ENCODE results near the gene CHST3. TPM values are rescaled to one million over a fixed set of nuclear protein-coding genes. Genes with fewer than 3 reads are reported as not detected.
"Not testable (repeated sequence)": the region's sequence is repeated elsewhere in the genome, so short reads cannot be mapped to it uniquely, and the experiment has no call there.

The CHST3 gene
- polyA plus RNA-seq, 2 of the 4 experiments (the other 2 are of a cell fraction) = 12.8 to 23.1 TPM

DNA sequence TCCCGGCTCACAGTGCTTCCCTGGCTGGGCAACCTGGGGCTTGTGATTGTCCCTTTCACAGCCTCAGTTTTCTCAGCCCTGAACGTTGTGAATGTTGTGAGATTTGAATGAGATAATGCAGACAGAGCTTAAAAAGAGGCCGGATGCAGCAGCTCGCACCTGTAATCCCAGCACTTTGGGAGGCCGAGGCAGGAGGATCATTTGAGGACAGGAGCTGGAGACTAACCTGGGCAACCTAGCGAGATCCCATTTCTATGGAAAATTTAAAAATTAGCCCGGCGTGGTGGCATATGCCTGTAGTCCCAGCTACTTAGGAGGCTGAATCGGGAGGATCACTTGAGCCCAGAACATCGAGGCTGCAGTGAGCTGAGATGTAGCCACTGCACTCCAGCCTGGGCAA lies 67.5 kb downstream of the CHST3 start:
- WGBS (ENCODE audit: missing lambda C conversion rate) = 77% methylated on average over 10 of the region's 10 CpGs
- H3K4me1 ChIP-seq = peaks cover 21% of the 10 kb centered on the region

DNA sequence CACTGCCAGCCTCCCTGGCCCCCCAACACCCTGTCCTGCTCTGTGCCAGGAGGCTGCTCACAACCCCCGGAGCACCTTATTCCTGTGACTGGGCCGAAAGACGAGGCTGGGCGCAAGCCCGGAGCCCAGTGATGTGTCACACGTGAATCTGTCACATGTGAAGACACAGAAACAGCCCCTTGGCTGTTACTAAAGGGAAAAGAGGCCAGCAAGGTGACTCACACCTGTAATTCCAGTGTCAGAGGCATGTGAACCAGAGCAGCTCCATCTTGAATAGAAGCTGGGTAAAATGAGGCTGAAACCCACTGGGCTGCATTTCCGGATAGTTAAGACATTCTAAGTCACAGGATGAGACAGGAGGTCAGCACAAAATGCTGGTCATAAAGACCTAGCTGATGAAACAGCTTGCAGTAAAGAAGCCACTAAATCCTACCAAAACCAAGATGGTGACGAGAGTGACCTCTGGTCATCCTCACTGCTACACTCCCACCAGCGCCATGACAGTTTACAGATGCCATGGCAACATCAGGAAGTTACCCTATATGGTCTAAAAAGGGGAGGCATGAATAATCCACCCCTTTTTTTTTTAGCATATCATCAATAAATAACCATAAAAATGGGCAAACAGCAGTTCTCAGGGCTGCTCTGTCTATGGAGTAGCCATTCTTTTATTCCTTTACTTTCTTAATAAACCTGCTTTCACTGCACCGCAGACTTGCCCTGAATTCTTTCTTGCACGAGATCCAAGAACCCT lies 68.4 kb downstream of the CHST3 start:
- FAIRE-seq; POLR2A ChIA-PET; DNase-seq (ENCODE audit: low read depth in 1 of 2, low spot score in 1 of 2); H3K4me2 ChIP-seq; H3K9me3 ChIP-seq; H3K4me3 ChIP-seq; ATAC-seq; H3K27ac ChIP-seq: not testable (repeated sequence)
- WGBS (ENCODE audit: missing lambda C conversion rate) = 71% methylated on average over 10 of the region's 11 CpGs
- CTCF ChIA-PET = interaction anchor here (0.6 to 22.0 kb wide), 8 partner anchors 9 to 305 kb away, joined by 3 to 207 read pairs (median 5); no protein-coding TSS in a partner anchor
- H3K4me1 ChIP-seq = peaks cover 14% of the 10 kb centered on the region

More for the DNA sequence above, 67.5 kb downstream of the CHST3 start:
- no peak overlapping the region for H3K27ac ChIP-seq
- H3K9me3 ChIP-seq = no peaks in the 10 kb centered on the region
- no peak for ATAC-seq
- no peak for DNase-seq (ENCODE audit: low read depth in 1 of 2, low spot score in 1 of 2)
- no peak for FAIRE-seq
- ChIA-PET CTCF (interaction anchor here (0.6 to 9.3 kb wide), 7 partner anchors 8 to 305 kb away, joined by 3 to 72 read pairs (median 5); no protein-coding TSS in a partner anchor), POLR2A (no interaction called here)
- no peak overlapping the region for H3K4me2 ChIP-seq
- H3K4me3 ChIP-seq = no peak overlapping the region
- TF ChIP-seq ZNF302 (CRISPR knock-in tag; IDR thresholded peaks at IDR 0.05) = no peak
- no peak for TF ChIP-seq CBX8 (IDR thresholded peaks at IDR 0.05)
- no peak for TF ChIP-seq FOSB (CRISPR knock-in tag; IDR thresholded peaks at IDR 0.05)
- no peak for TF ChIP-seq MAZ (IDR thresholded peaks at IDR 0.05; ENCODE audit: borderline replicate concordance, low read depth, low read length)
- TF ChIP-seq RAD21 (conservative IDR thresholded peaks at IDR 0.05 in 1 of 2, IDR thresholded peaks at IDR 0.05 in 1 of 2) = no peak
- TF ChIP-seq JUNB (IDR thresholded peaks at IDR 0.05) = no peak
- TF ChIP-seq MAFK (IDR thresholded peaks at IDR 0.05; ENCODE audit: partially characterized antibody) = no peak
- TF ChIP-seq CEBPB (IDR thresholded peaks at IDR 0.05) = no peak
- TF ChIP-seq POLR2AphosphoS2 (conservative IDR thresholded peaks at IDR 0.05; ENCODE audit: low read length) = no peak
- TF ChIP-seq FOSL2 (IDR thresholded peaks at IDR 0.05) = no peak
- TF ChIP-seq FOSL2 (CRISPR knock-in tag; IDR thresholded peaks at IDR 0.05) = no peak
- TF ChIP-seq NFE2L2 (conservative IDR thresholded peaks at IDR 0.05; ENCODE audit: low read length) = no peak
- TF ChIP-seq RARB (CRISPR knock-in tag; IDR thresholded peaks at IDR 0.05) = no peak
- no peak for TF ChIP-seq HOXB13 (CRISPR knock-in tag; IDR thresholded peaks at IDR 0.05; ENCODE audit: low read depth)
- TF ChIP-seq SMC3 (IDR thresholded peaks at IDR 0.05) = no peak
- no peak for TF ChIP-seq HOXA7 (CRISPR knock-in tag; IDR thresholded peaks at IDR 0.05)
- no peak for TF ChIP-seq SREBF2 (IDR thresholded peaks at IDR 0.05)
- no peak for TF ChIP-seq PHF8 (IDR thresholded peaks at IDR 0.05; ENCODE audit: borderline replicate concordance, low read depth)
- no peak for TF ChIP-seq HOXB5 (CRISPR knock-in tag; IDR thresholded peaks at IDR 0.05)

DNA sequence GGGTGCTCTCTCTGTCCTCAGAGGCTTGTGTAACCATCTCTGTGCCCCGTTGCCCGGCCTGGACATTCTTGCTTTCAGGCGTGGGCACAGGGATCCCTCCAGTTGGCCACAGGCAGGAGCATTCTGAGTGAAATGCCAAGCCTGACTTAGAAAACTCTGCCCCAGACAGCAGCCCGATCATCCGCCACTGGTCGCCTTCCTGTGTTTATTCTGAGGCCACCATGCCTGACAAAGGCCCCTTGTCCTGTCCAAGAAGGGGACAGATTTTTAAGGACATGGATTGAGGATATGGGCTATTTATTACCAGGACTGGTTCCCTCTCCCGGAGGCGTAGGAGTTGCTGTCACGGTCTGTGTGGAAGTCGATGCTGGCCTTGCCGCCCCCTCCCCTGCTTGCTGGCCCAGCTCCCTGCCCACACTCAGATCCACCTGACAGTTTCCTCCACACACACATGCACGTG lies 69.9 kb downstream of the CHST3 start:
- DNase-seq (ENCODE audit: low read depth in 1 of 2, low spot score in 1 of 2) = no peak
- 80% methylated on average over 11 of the region's 12 CpGs for WGBS (ENCODE audit: missing lambda C conversion rate)
- ChIA-PET POLR2A (no interaction called here), CTCF (interaction anchor here (9.3 to 22.0 kb wide), 2 partner anchors 13 to 81 kb away, joined by 72 to 207 read pairs; no protein-coding TSS in a partner anchor)
- peaks cover 17% of the 10 kb centered on the region for H3K4me1 ChIP-seq
- FAIRE-seq = no peak
- H3K27ac ChIP-seq = no peak overlapping the region
- no peak for TF ChIP-seq KDM1A (IDR thresholded peaks at IDR 0.05; ENCODE audit: low read depth)
- TF ChIP-seq CHD2 (IDR thresholded peaks at IDR 0.05; ENCODE audit: low read length, partially characterized antibody) = no peak
- TF ChIP-seq KDM5A (IDR thresholded peaks at IDR 0.05) = no peak
- TF ChIP-seq, protein P1, sequence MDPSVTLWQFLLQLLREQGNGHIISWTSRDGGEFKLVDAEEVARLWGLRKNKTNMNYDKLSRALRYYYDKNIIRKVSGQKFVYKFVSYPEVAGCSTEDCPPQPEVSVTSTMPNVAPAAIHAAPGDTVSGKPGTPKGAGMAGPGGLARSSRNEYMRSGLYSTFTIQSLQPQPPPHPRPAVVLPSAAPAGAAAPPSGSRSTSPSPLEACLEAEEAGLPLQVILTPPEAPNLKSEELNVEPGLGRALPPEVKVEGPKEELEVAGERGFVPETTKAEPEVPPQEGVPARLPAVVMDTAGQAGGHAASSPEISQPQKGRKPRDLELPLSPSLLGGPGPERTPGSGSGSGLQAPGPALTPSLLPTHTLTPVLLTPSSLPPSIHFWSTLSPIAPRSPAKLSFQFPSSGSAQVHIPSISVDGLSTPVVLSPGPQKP (IDR thresholded peaks at IDR 0.05; ENCODE audit: low read depth, low read length) = no peak
- H3K4me3 ChIP-seq = no peak overlapping the region
- no peaks in the 10 kb centered on the region for H3K9me3 ChIP-seq
- H3K4me2 ChIP-seq = no peak overlapping the region
- ATAC-seq = no peak

Data from A549 (cell line).